HepG2 (cell line): ENCODE data around the gene ACTN1.
"Not testable (repeated sequence)": the region's sequence is repeated elsewhere in the genome, so short reads cannot be mapped to it uniquely, and the experiment has no call there.

ENCODE experiments used
- ATF1 ChIP-seq: IDR thresholded peaks from 2 replicates; pipeline ENCODE4 v1.6.1; 2016; ENCODE audit warnings: mild to moderate bottlenecking, control low read depth
- ATF7 ChIP-seq, 2 experiments: fragments of 450-650 bp in 1 of 2; sonication (generic) in 1 of 2; formaldehyde crosslinking in 1 of 2; IDR thresholded peaks; 2 replicates each; pipeline versions ENCODE4 v1.4.0 to v1.6.1; 2016 to 2020; ENCODE audit warnings: antibody characterized with exemption in 1 of 2, mild to moderate bottlenecking in 1 of 2, missing genetic modification reagents in 1 of 2
- CREB1 ChIP-seq, 2 experiments: fragments of 450-650 bp in 1 of 2; IDR thresholded peaks; 2 replicates each; pipeline ENCODE4 v1.6.1; 2016 to 2017; ENCODE audit warnings: control low read depth in 1 of 2, mild to moderate bottlenecking in 1 of 2, missing compliant biosample characterization in 1 of 2, missing genetic modification characterization in 1 of 2
- MEF2D ChIP-seq: sonication (generic); formaldehyde crosslinking; IDR thresholded peaks from 2 replicates; pipeline ENCODE4 v1.5.1; 2020; ENCODE audit warnings: mild to moderate bottlenecking, missing genetic modification reagents
- NFYB ChIP-seq: sonication (generic); formaldehyde crosslinking; IDR thresholded peaks from 2 replicates; pipeline ENCODE4 v1.4.0; 2020; ENCODE audit warnings: missing genetic modification reagents
- ZBTB8A ChIP-seq: sonication (generic); formaldehyde crosslinking; IDR thresholded peaks from 2 replicates; pipeline ENCODE4 v1.4.0; 2020; ENCODE audit warnings: mild to moderate bottlenecking, low read depth, missing genetic modification reagents, borderline replicate concordance
- TF ChIP-seq, protein P1 (sequence below): IDR thresholded peaks from 2 replicates; pipeline ENCODE4 v1.6.1; 2012; ENCODE audit warnings: low read length, improper control_type of control experiment
- TF ChIP-seq, protein P2 (sequence below): sonication (generic); formaldehyde crosslinking; IDR thresholded peaks from 2 replicates; pipeline ENCODE4 v1.5.0; 2020; ENCODE audit warnings: mild to moderate bottlenecking, missing genetic modification reagents, moderate library complexity
- TF ChIP-seq, protein P3 (sequence below): sonication (generic); formaldehyde crosslinking; IDR thresholded peaks from 2 replicates; pipeline ENCODE4 v1.8.1; 2022; ENCODE audit warnings: mild to moderate bottlenecking, missing genetic modification reagents

DNA sequence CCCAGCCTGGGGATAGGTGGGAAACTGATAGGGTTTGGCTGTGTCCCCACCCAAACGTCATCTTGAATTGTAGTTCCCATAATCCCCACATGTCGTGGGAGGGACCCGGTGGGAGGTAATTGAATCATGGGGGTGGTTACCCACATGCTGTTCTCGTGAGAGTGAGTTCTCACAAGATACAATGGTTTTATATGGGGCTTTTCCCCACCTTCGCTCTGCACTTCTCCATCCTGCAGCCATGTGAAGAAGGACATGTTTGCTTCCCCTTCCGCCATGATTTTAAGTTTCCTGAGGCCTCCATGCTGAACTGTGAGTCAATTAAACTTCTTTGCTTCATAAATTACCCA, 5.9 kb downstream of the ACTN1 start:
- TF ChIP-seq ATF1; CREB1 (IDR thresholded peaks at IDR 0.05); CREB1 (CRISPR knock-in tag; IDR thresholded peaks at IDR 0.05); ATF7 (IDR thresholded peaks at IDR 0.05); ATF7 (CRISPR knock-in tag; IDR thresholded peaks at IDR 0.05); MEF2D (CRISPR knock-in tag); NFYB (CRISPR knock-in tag); ZBTB8A: not testable (repeated sequence)
- TF ChIP-seq, protein P1, sequence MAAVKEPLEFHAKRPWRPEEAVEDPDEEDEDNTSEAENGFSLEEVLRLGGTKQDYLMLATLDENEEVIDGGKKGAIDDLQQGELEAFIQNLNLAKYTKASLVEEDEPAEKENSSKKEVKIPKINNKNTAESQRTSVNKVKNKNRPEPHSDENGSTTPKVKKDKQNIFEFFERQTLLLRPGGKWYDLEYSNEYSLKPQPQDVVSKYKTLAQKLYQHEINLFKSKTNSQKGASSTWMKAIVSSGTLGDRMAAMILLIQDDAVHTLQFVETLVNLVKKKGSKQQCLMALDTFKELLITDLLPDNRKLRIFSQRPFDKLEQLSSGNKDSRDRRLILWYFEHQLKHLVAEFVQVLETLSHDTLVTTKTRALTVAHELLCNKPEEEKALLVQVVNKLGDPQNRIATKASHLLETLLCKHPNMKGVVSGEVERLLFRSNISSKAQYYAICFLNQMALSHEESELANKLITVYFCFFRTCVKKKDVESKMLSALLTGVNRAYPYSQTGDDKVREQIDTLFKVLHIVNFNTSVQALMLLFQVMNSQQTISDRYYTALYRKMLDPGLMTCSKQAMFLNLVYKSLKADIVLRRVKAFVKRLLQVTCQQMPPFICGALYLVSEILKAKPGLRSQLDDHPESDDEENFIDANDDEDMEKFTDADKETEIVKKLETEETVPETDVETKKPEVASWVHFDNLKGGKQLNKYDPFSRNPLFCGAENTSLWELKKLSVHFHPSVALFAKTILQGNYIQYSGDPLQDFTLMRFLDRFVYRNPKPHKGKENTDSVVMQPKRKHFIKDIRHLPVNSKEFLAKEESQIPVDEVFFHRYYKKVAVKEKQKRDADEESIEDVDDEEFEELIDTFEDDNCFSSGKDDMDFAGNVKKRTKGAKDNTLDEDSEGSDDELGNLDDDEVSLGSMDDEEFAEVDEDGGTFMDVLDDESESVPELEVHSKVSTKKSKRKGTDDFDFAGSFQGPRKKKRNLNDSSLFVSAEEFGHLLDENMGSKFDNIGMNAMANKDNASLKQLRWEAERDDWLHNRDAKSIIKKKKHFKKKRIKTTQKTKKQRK = not testable (repeated sequence)
- TF ChIP-seq, protein P2, sequence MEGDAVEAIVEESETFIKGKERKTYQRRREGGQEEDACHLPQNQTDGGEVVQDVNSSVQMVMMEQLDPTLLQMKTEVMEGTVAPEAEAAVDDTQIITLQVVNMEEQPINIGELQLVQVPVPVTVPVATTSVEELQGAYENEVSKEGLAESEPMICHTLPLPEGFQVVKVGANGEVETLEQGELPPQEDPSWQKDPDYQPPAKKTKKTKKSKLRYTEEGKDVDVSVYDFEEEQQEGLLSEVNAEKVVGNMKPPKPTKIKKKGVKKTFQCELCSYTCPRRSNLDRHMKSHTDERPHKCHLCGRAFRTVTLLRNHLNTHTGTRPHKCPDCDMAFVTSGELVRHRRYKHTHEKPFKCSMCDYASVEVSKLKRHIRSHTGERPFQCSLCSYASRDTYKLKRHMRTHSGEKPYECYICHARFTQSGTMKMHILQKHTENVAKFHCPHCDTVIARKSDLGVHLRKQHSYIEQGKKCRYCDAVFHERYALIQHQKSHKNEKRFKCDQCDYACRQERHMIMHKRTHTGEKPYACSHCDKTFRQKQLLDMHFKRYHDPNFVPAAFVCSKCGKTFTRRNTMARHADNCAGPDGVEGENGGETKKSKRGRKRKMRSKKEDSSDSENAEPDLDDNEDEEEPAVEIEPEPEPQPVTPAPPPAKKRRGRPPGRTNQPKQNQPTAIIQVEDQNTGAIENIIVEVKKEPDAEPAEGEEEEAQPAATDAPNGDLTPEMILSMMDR (CRISPR knock-in tag) = not testable (repeated sequence)
- TF ChIP-seq, protein P3, sequence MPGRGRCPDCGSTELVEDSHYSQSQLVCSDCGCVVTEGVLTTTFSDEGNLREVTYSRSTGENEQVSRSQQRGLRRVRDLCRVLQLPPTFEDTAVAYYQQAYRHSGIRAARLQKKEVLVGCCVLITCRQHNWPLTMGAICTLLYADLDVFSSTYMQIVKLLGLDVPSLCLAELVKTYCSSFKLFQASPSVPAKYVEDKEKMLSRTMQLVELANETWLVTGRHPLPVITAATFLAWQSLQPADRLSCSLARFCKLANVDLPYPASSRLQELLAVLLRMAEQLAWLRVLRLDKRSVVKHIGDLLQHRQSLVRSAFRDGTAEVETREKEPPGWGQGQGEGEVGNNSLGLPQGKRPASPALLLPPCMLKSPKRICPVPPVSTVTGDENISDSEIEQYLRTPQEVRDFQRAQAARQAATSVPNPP (CRISPR knock-in tag) = not testable (repeated sequence)
